ENCODE results near the gene FARP2. TPM values are rescaled to one million over a fixed set of nuclear protein-coding genes. Genes with fewer than 3 reads are reported as not detected.
"Not testable (repeated sequence)": the region's sequence is repeated elsewhere in the genome, so short reads cannot be mapped to it uniquely, and the experiment has no call there.

The FARP2 gene
- total RNA-seq, 4 donors from 2014 or later = 63.3 to 86.4 (median 66.0) TPM

DNA sequence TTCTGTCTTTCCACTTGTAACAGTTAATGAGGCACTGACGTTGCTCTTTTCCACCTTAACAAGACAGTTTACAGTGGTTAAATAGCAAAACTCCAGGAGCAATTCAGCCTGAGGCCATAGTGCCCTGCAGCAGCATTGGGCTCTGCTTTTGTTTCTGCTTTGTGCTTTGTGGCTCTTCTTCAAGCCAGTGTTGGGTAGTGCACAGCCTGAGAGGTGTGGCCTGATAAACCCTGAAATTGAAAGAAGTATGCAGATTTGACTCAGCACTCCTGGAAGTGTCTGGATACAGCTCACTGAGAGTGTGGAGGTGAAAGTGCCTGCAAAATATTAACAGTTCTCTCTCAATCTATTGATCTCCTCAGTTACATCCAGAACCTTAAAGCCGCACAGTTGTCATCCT lies 89.3 kb downstream of the FARP2 start:
- WGBS, 2 donors = 85 to 86% methylated on average over 2 of the region's 2 CpGs
- TF ChIP-seq POLR2A (IDR thresholded peaks at IDR 0.05) = no peak
- TF ChIP-seq, protein P1, sequence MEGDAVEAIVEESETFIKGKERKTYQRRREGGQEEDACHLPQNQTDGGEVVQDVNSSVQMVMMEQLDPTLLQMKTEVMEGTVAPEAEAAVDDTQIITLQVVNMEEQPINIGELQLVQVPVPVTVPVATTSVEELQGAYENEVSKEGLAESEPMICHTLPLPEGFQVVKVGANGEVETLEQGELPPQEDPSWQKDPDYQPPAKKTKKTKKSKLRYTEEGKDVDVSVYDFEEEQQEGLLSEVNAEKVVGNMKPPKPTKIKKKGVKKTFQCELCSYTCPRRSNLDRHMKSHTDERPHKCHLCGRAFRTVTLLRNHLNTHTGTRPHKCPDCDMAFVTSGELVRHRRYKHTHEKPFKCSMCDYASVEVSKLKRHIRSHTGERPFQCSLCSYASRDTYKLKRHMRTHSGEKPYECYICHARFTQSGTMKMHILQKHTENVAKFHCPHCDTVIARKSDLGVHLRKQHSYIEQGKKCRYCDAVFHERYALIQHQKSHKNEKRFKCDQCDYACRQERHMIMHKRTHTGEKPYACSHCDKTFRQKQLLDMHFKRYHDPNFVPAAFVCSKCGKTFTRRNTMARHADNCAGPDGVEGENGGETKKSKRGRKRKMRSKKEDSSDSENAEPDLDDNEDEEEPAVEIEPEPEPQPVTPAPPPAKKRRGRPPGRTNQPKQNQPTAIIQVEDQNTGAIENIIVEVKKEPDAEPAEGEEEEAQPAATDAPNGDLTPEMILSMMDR (IDR thresholded peaks at IDR 0.05) = no peak
- no peak overlapping the region for H3K4me3 ChIP-seq (ENCODE audit: low read depth, poor library complexity, severe bottlenecking)
- DNase-seq (ENCODE audit: low spot score in 2 of 2) = no peak
- intact Hi-C loops (cut with DNase I; ENCODE audit: low total_unique reads) = no loop called here

DNA sequence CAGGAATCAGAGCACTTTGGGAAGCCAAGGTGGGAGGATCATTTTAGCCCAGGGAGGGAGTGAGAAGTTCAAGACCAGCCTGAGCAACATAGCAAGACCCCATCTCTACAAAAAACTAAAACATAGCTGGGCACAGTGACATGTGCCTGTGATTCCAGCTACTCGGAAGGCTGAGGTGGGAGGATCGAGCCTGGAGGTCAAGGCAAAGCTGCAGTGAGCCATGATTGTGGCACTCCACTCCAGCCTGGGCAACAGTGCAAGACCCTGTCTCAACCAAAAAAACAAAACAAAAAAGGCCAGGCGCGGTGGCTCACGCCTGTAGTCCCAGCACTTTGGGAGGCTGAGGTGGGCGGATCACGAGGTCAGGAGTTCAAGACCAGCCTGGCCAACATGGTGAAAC lies 94.0 kb downstream of the FARP2 start:
- DNase-seq (ENCODE audit: low spot score in 2 of 2); intact Hi-C loops (cut with DNase I; ENCODE audit: low total_unique reads); H3K4me3 ChIP-seq (ENCODE audit: low read depth, poor library complexity, severe bottlenecking): not testable (repeated sequence)
- 93 to 98% methylated on average over 7 of the region's 7 CpGs for WGBS, 2 donors

DNA sequence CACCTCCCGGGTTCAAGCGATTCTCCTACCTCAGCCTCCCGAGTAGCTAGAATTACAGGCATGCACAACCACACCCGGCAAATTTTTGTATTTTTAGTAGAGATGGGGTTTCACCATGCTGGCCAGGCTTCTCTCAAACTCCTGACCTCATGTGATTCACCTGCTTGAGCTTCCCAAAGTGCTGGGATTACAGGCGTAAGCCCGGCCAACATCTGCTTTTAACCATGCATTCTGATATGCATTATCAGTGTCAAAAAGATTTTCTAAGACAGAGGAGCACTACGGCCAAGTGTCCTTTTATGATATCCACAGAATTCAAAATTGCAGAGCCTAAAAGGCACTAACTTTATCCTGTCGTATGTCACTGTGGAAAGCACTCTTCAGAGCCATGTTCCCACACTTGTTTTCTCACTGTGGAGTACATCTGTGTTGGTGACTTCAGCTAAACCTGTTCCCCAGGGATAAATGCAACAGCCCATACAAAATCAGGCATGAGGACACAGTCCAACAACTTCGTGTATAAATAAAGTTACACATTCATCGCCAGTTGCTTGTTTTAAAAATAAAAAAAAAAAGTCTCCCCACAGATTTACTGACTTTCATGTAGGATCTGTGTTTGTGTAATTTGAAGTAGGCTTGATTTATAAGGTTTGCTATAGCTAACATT lies 95.9 kb downstream of the FARP2 start:
- no peak for DNase-seq (ENCODE audit: low spot score in 2 of 2)
- intact Hi-C loops (cut with DNase I; ENCODE audit: low total_unique reads) = no loop called here
- no peak for TF ChIP-seq POLR2A (IDR thresholded peaks at IDR 0.05)
- TF ChIP-seq, protein P1 (IDR thresholded peaks at IDR 0.05) = no peak
- WGBS, 2 donors = 80 to 87% methylated on average over 10 of the region's 10 CpGs
- no peak overlapping the region for H3K4me3 ChIP-seq (ENCODE audit: low read depth, poor library complexity, severe bottlenecking)

DNA sequence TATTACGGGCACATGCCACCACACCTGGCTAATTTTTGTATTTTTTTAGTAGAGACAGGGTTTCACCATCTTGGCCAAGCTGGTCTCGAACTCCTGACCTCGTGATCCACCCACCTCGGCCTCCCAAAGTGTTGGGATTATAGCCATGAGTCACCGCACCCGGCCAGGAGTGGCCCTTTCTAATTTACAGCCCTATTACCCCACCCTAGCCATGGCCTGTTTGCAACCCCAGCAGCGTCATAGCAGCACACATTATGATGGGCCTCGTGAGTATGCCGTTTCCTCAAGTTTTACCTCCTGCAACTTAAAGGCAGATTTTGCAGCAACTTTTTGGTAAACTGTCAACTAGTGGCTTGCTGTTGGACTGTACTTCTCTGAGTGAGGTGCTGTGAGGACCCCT lies 97.8 kb downstream of the FARP2 start:
- DNase-seq (ENCODE audit: low spot score in 2 of 2); H3K4me3 ChIP-seq (ENCODE audit: low read depth, poor library complexity, severe bottlenecking); intact Hi-C loops (cut with DNase I; ENCODE audit: low total_unique reads): not testable (repeated sequence)
- 78 to 91% methylated on average over 9 of the region's 9 CpGs for WGBS, 2 donors

DNA sequence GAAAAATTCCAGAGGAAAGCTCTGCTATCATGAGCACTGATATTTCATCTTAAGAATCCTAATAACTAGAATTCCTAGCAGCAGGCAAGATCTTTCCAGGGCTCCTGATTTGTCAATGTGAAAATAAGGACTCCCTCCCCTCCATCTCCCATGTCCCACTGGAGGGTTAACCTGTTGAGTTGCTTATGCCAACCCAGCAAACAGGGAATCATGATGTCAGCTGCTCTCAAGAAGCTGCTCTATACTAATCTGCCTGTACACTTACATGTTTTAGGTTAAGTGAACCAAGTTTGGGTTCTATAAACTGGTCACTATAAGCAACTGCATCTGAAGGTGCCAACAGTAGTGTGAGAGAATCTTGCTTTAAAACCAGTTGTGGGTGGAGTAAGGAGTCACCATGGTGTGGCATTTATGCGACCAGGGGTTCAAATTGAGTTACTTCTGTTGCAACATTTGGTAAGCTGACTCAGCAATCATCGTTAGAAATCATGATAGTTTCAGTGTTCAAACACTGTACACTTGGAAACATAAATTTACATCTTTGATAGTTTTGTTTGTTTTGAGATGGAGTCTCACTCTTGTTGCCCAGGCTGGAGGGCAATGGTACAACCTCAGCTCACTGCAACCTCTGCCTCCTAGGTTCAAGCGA lies 98.9 kb downstream of the FARP2 start:
- H3K4me3 ChIP-seq (ENCODE audit: low read depth, poor library complexity, severe bottlenecking) = no peak overlapping the region
- no peak for TF ChIP-seq POLR2A (IDR thresholded peaks at IDR 0.05)
- TF ChIP-seq, protein P1 (IDR thresholded peaks at IDR 0.05) = no peak
- intact Hi-C loops (cut with DNase I; ENCODE audit: low total_unique reads) = no loop called here
- 66 to 69% methylated on average over 3 of the region's 3 CpGs for WGBS, 2 donors
- no peak for DNase-seq (ENCODE audit: low spot score in 2 of 2)

DNA sequence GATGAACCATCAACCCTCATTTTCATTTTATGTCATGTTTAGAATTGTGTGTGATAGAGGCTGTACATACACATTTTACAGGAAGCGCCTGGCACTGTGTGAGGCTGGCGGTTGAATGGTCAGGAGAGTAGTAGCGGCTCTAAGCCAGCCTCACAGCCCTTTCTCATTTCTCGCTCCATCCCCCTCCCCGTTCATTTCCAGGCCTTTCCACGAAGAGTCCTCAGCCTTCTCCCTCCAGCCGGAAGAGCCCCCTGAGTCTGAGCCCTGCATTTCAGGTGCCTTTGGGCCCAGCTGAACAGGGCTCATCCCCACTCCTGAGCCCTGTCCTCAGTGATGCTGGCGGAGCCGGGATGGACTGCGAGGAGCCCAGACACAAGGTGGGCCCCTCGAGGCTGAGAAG lies 100.5 kb downstream of the FARP2 start:
- 81 to 88% methylated on average over 11 of the region's 11 CpGs for WGBS, 2 donors
- TF ChIP-seq POLR2A (IDR thresholded peaks at IDR 0.05) = no peak
- TF ChIP-seq, protein P1 (IDR thresholded peaks at IDR 0.05) = no peak
- no peak for DNase-seq (ENCODE audit: low spot score in 2 of 2)
- intact Hi-C loops (cut with DNase I; ENCODE audit: low total_unique reads) = no loop called here
- no peak overlapping the region for H3K4me3 ChIP-seq (ENCODE audit: low read depth, poor library complexity, severe bottlenecking)

DNA sequence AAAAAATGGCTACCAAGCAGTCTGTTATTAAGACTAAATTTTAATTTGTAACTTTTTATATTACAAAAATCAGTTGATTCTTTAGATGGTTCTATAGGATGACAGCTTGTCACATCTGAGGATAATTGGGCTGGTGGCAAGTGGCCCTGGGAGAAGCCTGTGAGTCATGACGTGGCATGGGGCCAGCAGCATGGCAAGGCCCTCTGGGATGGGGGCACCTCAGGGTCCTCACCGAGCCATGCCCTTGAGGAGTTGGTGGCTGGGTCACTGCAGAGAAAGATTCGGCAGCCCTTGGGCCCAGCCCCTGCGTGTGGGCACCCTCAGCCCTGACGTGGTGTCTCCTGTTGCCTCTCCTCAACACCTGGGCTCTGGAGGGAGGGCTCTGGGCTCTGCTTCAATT lies 102.6 kb downstream of the FARP2 start:
- WGBS, 2 donors = 84 to 86% methylated on average over 4 to 5 of the region's 5 CpGs
- TF ChIP-seq, protein P1 (IDR thresholded peaks at IDR 0.05) = no peak
- no peak for TF ChIP-seq POLR2A (IDR thresholded peaks at IDR 0.05)
- no peak overlapping the region for H3K4me3 ChIP-seq (ENCODE audit: low read depth, poor library complexity, severe bottlenecking)
- no peak for DNase-seq (ENCODE audit: low spot score in 2 of 2)
- intact Hi-C loops (cut with DNase I; ENCODE audit: low total_unique reads) = no loop called here

All from lower leg skin (tissue), 4 donors.